Stomach smooth muscle (tissue), 2 donors: ENCODE data around the gene SLC22A12.

Source experiments
- H3K27ac ChIP-seq: one replicate; pipeline ENCODE4 v1.7.0; 2013; ENCODE audit warnings: mild to moderate bottlenecking, low read length, inconsistent platforms
- H3K27me3 ChIP-seq, 2 donors: one replicate each; pipeline ENCODE4 v1.7.0; 2013; ENCODE audit warnings: low read length in 2 of 2; ENCODE audit not compliant: insufficient read depth in 2 of 2, control insufficient read depth in 1 of 2
- H3K36me3 ChIP-seq, 2 donors: one replicate each; pipeline ENCODE4 v1.7.0; 2013; ENCODE audit warnings: low read length in 2 of 2; ENCODE audit not compliant: control insufficient read depth in 2 of 2, insufficient read depth in 2 of 2
- H3K4me1 ChIP-seq: one replicate; pipeline ENCODE4 v1.7.0; 2013; ENCODE audit warnings: low read length; ENCODE audit not compliant: control insufficient read depth, insufficient read depth
- H3K4me3 ChIP-seq, 2 donors: one replicate each; pipeline ENCODE4 v1.7.0; 2013; ENCODE audit warnings: low read length in 2 of 2
- H3K9ac ChIP-seq, 2 donors: one replicate each; pipeline ENCODE4 v1.7.0; 2013; ENCODE audit warnings: low read length in 2 of 2, mild to moderate bottlenecking in 1 of 2
- H3K9me3 ChIP-seq, 2 donors: one replicate each; pipeline ENCODE4 v1.7.0; 2013; ENCODE audit warnings: low read length in 2 of 2; ENCODE audit not compliant: control insufficient read depth in 2 of 2
- donor health status: healthy.
- donor health status: Pancreatic carcinoma.

Gene SLC22A12

DNA sequence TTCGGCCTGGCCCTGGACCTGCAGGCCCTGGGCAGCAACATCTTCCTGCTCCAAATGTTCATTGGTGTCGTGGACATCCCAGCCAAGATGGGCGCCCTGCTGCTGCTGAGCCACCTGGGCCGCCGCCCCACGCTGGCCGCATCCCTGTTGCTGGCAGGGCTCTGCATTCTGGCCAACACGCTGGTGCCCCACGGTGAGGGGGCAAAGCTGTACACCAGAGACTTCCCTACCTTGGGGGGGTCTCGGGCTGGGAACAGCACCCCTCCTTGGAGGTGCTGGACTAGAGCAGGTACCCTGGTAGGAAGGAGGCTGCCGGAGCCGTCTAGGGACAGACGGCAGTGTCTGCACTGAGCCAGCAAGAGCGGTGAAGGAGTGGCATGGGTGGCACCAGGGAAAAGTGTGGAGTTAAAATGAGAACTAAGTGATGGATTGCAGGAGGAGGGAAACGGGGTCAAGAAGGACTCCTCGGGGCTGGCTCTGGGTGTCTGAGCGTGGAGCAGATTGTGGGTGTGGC is 8.7 kb downstream of the SLC22A12 start:
- Histone ChIP-seq H3K9me3 (no peaks in the 10 kb centered on the region), H3K9ac (no peak overlapping the region), H3K36me3 (no peaks in the 10 kb centered on the region), H3K4me1 (no peaks in the 10 kb centered on the region), H3K27ac (no peak overlapping the region), H3K4me3 (no peak overlapping the region), H3K27me3 (no peaks in the 10 kb centered on the region)

GRCh38 chr11:64600281-64600992 is 9.4 kb downstream of the SLC22A12 start:
- no peak overlapping the region for H3K4me3 ChIP-seq
- H3K9me3 ChIP-seq = no peaks in the 10 kb centered on the region
- H3K27me3 ChIP-seq = no peaks in the 10 kb centered on the region
- no peak overlapping the region for H3K9ac ChIP-seq
- no peaks in the 10 kb centered on the region for H3K4me1 ChIP-seq
- H3K36me3 ChIP-seq = no peaks in the 10 kb centered on the region
- no peak overlapping the region for H3K27ac ChIP-seq

GRCh38 chr11:64601605-64602465 is 10.8 kb downstream of the SLC22A12 start:
- Histone ChIP-seq H3K27ac (no peak overlapping the region), H3K36me3 (no peaks in the 10 kb centered on the region), H3K27me3 (no peaks in the 10 kb centered on the region), H3K9ac (no peak overlapping the region), H3K9me3 (no peaks in the 10 kb centered on the region), H3K4me1 (no peaks in the 10 kb centered on the region), H3K4me3 (no peak overlapping the region)

DNA sequence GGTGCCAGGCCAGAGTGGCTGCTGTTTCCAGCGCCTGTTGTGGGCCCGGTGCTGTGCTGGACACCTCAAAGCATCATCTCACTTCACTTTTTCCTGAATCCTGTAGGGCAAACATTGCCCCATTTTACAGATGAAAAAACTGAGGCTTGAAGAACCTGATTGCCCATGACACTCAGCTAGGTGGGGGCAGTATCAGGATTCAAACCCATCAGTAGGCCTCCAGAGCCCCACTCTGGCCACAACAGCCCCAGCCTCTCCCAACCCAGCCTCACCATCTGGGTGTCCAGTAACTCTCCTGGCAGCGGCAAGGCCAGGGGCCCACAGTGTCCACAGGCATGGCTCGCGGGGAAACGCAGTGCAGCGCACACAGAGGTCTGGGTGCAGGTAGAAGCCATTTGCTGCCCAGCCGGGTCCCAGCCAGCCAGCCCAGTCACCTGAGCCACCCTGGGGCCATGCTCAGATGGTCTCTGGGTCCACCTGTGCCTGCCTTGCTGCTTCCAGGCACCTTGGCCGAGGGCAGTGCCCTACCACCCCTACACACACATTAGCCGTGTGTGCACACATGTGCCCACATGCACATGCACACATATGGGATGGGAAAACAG is 11.5 kb downstream of the SLC22A12 start:
- Histone ChIP-seq H3K9ac (no peak overlapping the region), H3K4me1 (no peaks in the 10 kb centered on the region), H3K9me3 (no peaks in the 10 kb centered on the region), H3K36me3 (no peaks in the 10 kb centered on the region), H3K27me3 (no peaks in the 10 kb centered on the region), H3K27ac (no peak overlapping the region), H3K4me3 (no peak overlapping the region)

DNA sequence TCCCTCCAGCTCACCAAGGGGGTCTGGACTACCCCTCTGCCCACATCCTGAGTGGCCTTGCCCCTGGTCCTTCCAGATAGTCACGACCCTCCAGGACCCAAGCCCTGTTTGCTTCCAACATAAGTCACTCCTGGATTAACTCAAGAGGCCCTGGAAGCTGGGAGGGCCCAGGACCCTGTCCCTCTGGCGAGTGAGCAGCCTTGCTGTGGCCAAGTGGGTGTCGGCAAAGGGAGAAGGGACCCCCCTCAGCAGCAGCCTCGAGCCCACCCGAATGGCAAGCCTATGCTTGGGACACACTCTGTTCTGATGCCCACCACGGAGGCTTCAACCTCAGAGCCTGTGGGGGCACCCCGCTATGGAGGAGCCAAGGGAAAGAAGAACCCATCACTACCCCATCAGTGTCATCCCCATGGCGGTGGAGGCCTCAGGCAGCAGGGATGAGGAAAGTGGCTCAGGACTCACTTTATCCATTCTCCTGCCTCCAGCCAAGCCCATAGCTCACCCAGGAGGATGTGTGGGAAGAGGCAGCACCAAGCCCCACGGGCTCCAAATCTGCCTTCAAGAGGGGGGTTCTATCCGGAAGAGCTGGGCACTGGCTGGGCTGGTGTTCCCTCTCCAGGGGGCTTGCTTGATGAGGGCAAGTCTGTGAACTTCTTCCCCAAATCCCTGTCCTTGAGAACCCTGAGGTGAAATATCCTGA is 12.5 kb downstream of the SLC22A12 start:
- H3K27me3 ChIP-seq = no peaks in the 10 kb centered on the region
- peaks cover 2% of the 10 kb centered on the region for H3K4me1 ChIP-seq
- H3K27ac ChIP-seq = no peak overlapping the region
- H3K9ac ChIP-seq = no peak overlapping the region
- H3K4me3 ChIP-seq = no peak overlapping the region
- H3K9me3 ChIP-seq = no peaks in the 10 kb centered on the region
- no peaks in the 10 kb centered on the region for H3K36me3 ChIP-seq

- peaks cover 3% of the 10 kb centered on the region for H3K4me1 ChIP-seq
- H3K27me3 ChIP-seq = no peaks in the 10 kb centered on the region
- H3K9me3 ChIP-seq = no peaks in the 10 kb centered on the region
- H3K9ac ChIP-seq = no peak overlapping the region
- no peak overlapping the region for H3K4me3 ChIP-seq
- H3K27ac ChIP-seq = no peak overlapping the region
- H3K36me3 ChIP-seq = no peaks in the 10 kb centered on the region
These were observed 13.6 kb downstream of the SLC22A12 start for GRCh38 chr11:64604458-64605243.

GRCh38 chr11:64605244-64605560 is 14.2 kb downstream of the SLC22A12 start:
- no peak overlapping the region for H3K27ac ChIP-seq
- no peak overlapping the region for H3K4me3 ChIP-seq
- H3K9me3 ChIP-seq = no peaks in the 10 kb centered on the region
- no peak overlapping the region for H3K9ac ChIP-seq
- H3K27me3 ChIP-seq = no peaks in the 10 kb centered on the region
- H3K4me1 ChIP-seq = peaks cover 3% of the 10 kb centered on the region
- H3K36me3 ChIP-seq = no peaks in the 10 kb centered on the region

DNA sequence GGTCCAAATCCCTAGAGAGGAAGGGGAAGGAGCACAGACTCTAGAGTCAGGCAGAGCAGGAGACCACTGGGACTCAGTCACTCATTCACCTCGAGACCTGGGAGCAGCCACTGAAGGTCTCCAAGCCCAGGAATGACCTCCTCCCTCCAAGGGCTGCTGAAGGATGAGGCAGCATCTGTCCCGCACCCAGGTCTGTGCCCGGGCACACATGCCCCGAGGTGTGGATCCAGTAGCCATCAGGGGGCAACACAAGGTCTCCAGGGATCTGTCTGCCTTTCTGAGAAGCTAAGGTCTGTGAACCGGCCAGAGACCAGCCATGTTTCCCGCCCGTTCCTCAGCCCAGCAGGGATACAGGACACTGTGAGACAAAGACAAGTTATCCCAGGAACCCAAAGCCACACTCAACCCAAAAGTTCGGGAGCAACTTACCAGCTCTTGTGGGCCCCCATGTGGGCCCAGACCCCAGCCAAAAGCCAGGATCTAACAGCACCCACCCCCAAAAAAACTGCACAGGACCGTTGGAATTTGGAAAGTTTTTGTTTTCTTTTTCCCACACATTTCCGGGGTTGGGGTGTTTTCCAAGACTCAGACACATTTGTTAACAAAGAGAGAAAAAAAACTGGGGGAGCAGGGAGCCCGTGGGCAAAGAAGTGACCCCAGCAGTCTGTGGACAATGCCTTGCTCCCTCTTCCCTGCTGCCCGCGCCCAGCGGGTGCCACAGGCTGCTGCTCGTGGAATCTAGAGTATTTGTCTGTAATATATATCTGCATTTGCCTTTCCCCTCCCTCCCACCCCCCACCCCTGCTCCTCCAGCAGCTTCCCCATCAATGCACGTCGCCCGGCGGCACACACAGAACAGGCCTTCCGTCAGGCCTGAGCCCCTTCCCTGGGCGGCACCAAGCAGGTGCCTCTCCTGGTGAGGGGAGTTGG is 14.9 kb downstream of the SLC22A12 start:
- H3K27ac ChIP-seq = no peak overlapping the region
- no peak overlapping the region for H3K4me3 ChIP-seq
- no peak overlapping the region for H3K9ac ChIP-seq
- no peaks in the 10 kb centered on the region for H3K27me3 ChIP-seq
- H3K9me3 ChIP-seq = no peaks in the 10 kb centered on the region
- no peaks in the 10 kb centered on the region for H3K36me3 ChIP-seq
- peaks cover 3% of the 10 kb centered on the region for H3K4me1 ChIP-seq

DNA sequence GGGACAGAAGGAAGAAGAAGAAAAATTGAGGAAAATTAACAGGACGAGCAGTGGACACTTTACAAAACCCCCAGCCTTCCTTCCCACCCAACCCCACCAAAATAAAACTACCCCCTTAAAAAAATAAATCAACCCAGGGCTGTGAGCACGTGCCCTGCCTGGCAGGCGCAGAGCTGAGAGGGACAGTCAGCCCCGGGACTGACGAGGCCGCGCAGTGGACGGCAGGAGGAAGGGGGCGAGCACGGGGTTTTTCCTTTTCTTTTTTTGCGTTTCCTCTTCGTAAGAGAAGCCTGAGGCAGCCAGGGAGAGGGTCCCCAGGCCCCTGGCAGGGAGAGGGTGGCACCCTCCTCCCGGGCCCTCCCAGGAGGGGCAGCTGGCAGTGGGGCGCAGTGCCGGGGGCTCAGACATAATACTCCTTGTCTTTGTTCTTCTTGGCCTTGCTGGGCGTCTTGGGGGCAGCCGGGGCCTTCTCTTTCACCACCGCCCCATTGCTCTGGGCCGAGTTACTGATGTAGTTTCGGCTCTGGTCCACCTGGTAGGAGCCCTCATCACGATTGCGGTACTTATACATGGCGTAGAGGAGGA is 15.9 kb downstream of the SLC22A12 start:
- no peak overlapping the region for H3K27ac ChIP-seq
- H3K4me1 ChIP-seq = peaks cover 3% of the 10 kb centered on the region
- H3K27me3 ChIP-seq = no peaks in the 10 kb centered on the region
- no peak overlapping the region for H3K9ac ChIP-seq
- H3K4me3 ChIP-seq = no peak overlapping the region
- H3K9me3 ChIP-seq = no peaks in the 10 kb centered on the region
- no peaks in the 10 kb centered on the region for H3K36me3 ChIP-seq
